Mucosa of descending colon (tissue), 3 donors: ENCODE results near the gene MROH9. TPM values are rescaled to one million over a fixed set of nuclear protein-coding genes. Genes with fewer than 3 reads are reported as not detected.

ENCODE experiments used
- ATAC-seq: fragments of 200-7000 bp; cut with Tn5 transposase; one replicate; pipeline ENCODE4 v1.9.1; 2020; ENCODE audit warnings: mild to moderate bottlenecking, moderate library complexity
- DNase-seq, 3 donors: peaks; one replicate each; pipeline ENCODE4 v3.0.0-alpha.2; 2020
- H3K36me3 ChIP-seq: fragments of 200-600 bp; one replicate; pipeline ENCODE4 v1.8.0; 2021; ENCODE audit warnings: low read depth, mild to moderate bottlenecking
- H3K4me1 ChIP-seq: fragments of 200-600 bp; one replicate; pipeline ENCODE4 v1.8.0; 2021; ENCODE audit warnings: low read depth, mild to moderate bottlenecking
- H3K4me3 ChIP-seq: fragments of 200-600 bp; one replicate; pipeline ENCODE4 v1.8.0; 2021; ENCODE audit warnings: mild to moderate bottlenecking
- H3K9me3 ChIP-seq: fragments of 200-600 bp; one replicate; pipeline ENCODE4 v1.8.0; 2021; ENCODE audit warnings: mild to moderate bottlenecking
- CTCF ChIP-seq: fragments of 200-600 bp; IDR thresholded peaks from one replicate; pipeline ENCODE4 v1.8.0; 2022; ENCODE audit warnings: antibody characterized with exemption, mild to moderate bottlenecking
- intact Hi-C, 2 donors: fragments of 100-400 bp; cut with DNase I in 1 of 2; cut with micrococcal nuclease in 1 of 2; formaldehyde crosslinking; loops; one replicate each; pipeline versions ENCODE4 v1.11.0 to v1.11.1; 2022; cut with DNase I, micrococcal nuclease
- long read RNA-seq, 2 donors: library from polyadenylated mRNA; unstranded; transcript quantifications; one replicate each; pipeline ENCODE4 v2.0.0, GENCODE V29; 2019 to 2021
- total RNA-seq, 3 donors: library from RNA; stranded (reverse); fragmentation: NEBNext Ultra II Directional in 2 of 3; extraction: Animal tissue kit (Norgen Biotek cat#: 25700) in 2 of 3; gene quantifications; one replicate each; pipeline versions ENCODE4 v1.2.1 to v1.2.4, GENCODE V29; 2021 to 2023
- donor health status: DM: no; HTN: no; CAD: no; lungs with moderate emphysema.
- donor health status: DM: no; HTN: no; CAD: no.
- donor health status: DM: no; HTN: yes; CAD: no.

The MROH9 gene
- not detected for total RNA-seq
- long read RNA-seq, donor 1, result 0 reads
- long read RNA-seq, donor 2, result 0 reads

- Histone ChIP-seq H3K4me3 (no peak within 1 kb of the TSS), H3K36me3 (no peaks in the 10 kb centered on the region), H3K4me1 (no peaks in the 10 kb centered on the region), H3K9me3 (no peaks in the 10 kb centered on the region)
- TF ChIP-seq CTCF, result no peak
- ATAC-seq (no peak), DNase-seq (no peak)
- intact Hi-C loops, result no loop called here
These were observed at the start of gene MROH9 for GRCh38 chr1:170935231-170935630. TSS of gene MROH9 (plus strand) at chr1:170935534. CDS start at chr1:170945557, 10,023 bp downstream.

- DNase-seq, result no peak
- no peak for TF ChIP-seq CTCF
- Histone ChIP-seq H3K4me1 (peaks cover 27% of the 10 kb centered on the region), H3K4me3 (no peak overlapping the region), H3K36me3 (no peaks in the 10 kb centered on the region), H3K9me3 (no peaks in the 10 kb centered on the region)
- intact Hi-C loops, result no loop called here
- ATAC-seq, result no peak
These were observed 49.8 kb upstream of the MROH9 start for GRCh38 chr1:170885551-170885950.

- TF ChIP-seq CTCF, result no peak
- intact Hi-C loops, result no loop called here
- peak overlapping the region; percentile 7 for H3K4me3 ChIP-seq
- peak in 1 of 3 donors; percentile 75 for DNase-seq
- peak; percentile 96 for ATAC-seq
- H3K9me3 ChIP-seq, result no peaks in the 10 kb centered on the region
- H3K36me3 ChIP-seq, result no peaks in the 10 kb centered on the region
- peaks cover 27% of the 10 kb centered on the region for H3K4me1 ChIP-seq
These were observed 48.9 kb upstream of the MROH9 start for GRCh38 chr1:170886460-170886859.

- H3K4me1 ChIP-seq, result peaks cover 18% of the 10 kb centered on the region
- DNase-seq, result no peak
- no peaks in the 10 kb centered on the region for H3K36me3 ChIP-seq
- no peak for ATAC-seq
- H3K9me3 ChIP-seq, result no peaks in the 10 kb centered on the region
- H3K4me3 ChIP-seq, result no peak overlapping the region
- intact Hi-C loops, result no loop called here
- no peak for TF ChIP-seq CTCF
These were observed 47.6 kb upstream of the MROH9 start for GRCh38 chr1:170887726-170888125.

- ATAC-seq, result peak; percentile 96
- Histone ChIP-seq H3K4me3 (no peak overlapping the region), H3K36me3 (no peaks in the 10 kb centered on the region), H3K9me3 (no peaks in the 10 kb centered on the region), H3K4me1 (peaks cover 12% of the 10 kb centered on the region)
- intact Hi-C loops, result no loop called here
- DNase-seq, result peak in 1 of 3 donors; percentile 39
- TF ChIP-seq CTCF, result no peak
These were observed 43.5 kb upstream of the MROH9 start for GRCh38 chr1:170891872-170892271.
